T-helper 1 cell treated with Interleukin-12 subunit alpha and Interleukin-12 subunit beta and Interleukin-4 antibody, amounts not matched to agents 30 ng/mL and 1 ng/mL, for 36 hours (primary cell): ENCODE measurements around the gene CARD14. TPM values are rescaled to one million over a fixed set of nuclear protein-coding genes. Genes with fewer than 3 reads are reported as not detected.
"Not testable (repeated sequence)": the region's sequence is repeated elsewhere in the genome, so short reads cannot be mapped to it uniquely, and the experiment has no call there.

Experiments used
- intact Hi-C: fragments of 100-400 bp; cut with micrococcal nuclease; formaldehyde crosslinking; loops from one replicate; pipeline ENCODE4 v1.15.1; 2024
- total RNA-seq: library from RNA; stranded (reverse); gene quantifications from 2 replicates; pipeline ENCODE4 v1.2.3, GENCODE V29; 2022

The CARD14 gene
- total RNA-seq, 1 donor from 2014 or later = not detected

GRCh38 chr17:80147035-80147822, 22.6 kb upstream of the CARD14 start, which contains the start of gene EIF4A3:
TSS of gene EIF4A3 (minus strand) at chr17:80147128. CDS start at chr17:80146961, 167 bp downstream.
- intact Hi-C loops = loop anchor here (1.0 to 5.0 kb wide), 9 partner anchors 46 to 1148 kb away; partner anchors contain the start of genes CCDC40, ENDOV, GAA and SLC38A10

- intact Hi-C loops = no loop called here
Observed at GRCh38 chr17:80151333-80151732, 18.5 kb upstream of the CARD14 start.

GRCh38 chr17:80152081-80152702, 17.6 kb upstream of the CARD14 start:
- intact Hi-C loops = no loop called here

- intact Hi-C loops = no loop called here
Observed at GRCh38 chr17:80153004-80153403, 16.8 kb upstream of the CARD14 start.

GRCh38 chr17:80154166-80154565, 15.7 kb upstream of the CARD14 start:
- intact Hi-C loops = no loop called here

GRCh38 chr17:80155600-80155999, 14.2 kb upstream of the CARD14 start:
- intact Hi-C loops = not testable (repeated sequence)

- intact Hi-C loops = no loop called here
Observed at GRCh38 chr17:80158846-80159245, 11.0 kb upstream of the CARD14 start.

- intact Hi-C loops = no loop called here
Observed at GRCh38 chr17:80160536-80160935, 9.3 kb upstream of the CARD14 start.

- intact Hi-C loops = no loop called here
Observed at GRCh38 chr17:80163336-80163735, 6.5 kb upstream of the CARD14 start.

- intact Hi-C loops = no loop called here
Observed at GRCh38 chr17:80164185-80164584, 5.6 kb upstream of the CARD14 start.

- intact Hi-C loops = no loop called here
Observed at GRCh38 chr17:80166446-80166845, 3.4 kb upstream of the CARD14 start.

- intact Hi-C loops = no loop called here
Observed at GRCh38 chr17:80168371-80168770, 1.5 kb upstream of the CARD14 start.

- intact Hi-C loops = no loop called here
Observed at GRCh38 chr17:80169107-80169506, 723 bp upstream of the CARD14 start.

GRCh38 chr17:80171681-80172080, 1.9 kb downstream of the CARD14 start:
- intact Hi-C loops = no loop called here

GRCh38 chr17:80173126-80173525, 3.3 kb downstream of the CARD14 start:
- intact Hi-C loops = no loop called here

GRCh38 chr17:80173916-80174315, 4.1 kb downstream of the CARD14 start:
- intact Hi-C loops = no loop called here

GRCh38 chr17:80176757-80177156, 6.9 kb downstream of the CARD14 start:
- intact Hi-C loops = no loop called here

GRCh38 chr17:80177986-80178595, 8.3 kb downstream of the CARD14 start:
- intact Hi-C loops = no loop called here

GRCh38 chr17:80180192-80180591, 10.4 kb downstream of the CARD14 start:
- intact Hi-C loops = no loop called here

- intact Hi-C loops = no loop called here
Observed at GRCh38 chr17:80181431-80181830, 11.6 kb downstream of the CARD14 start.

- intact Hi-C loops = no loop called here
Observed at GRCh38 chr17:80182118-80182844, 12.5 kb downstream of the CARD14 start.

- intact Hi-C loops = no loop called here
Observed at GRCh38 chr17:80182845-80183223, 13.0 kb downstream of the CARD14 start.
